Measurements from ENCODE around the gene ANKRD2.

GRCh38 chr10:97553575-97554031 is 19.0 kb upstream of the ANKRD2 start:
- TF ChIP-seq POLR2A (IDR thresholded peaks at IDR 0.05) (no peak), CTCF (IDR thresholded peaks at IDR 0.05) (peak; percentile 61 to 86 (median 75))
